Vagina (tissue), 2 donors: ENCODE data around the gene WDR82. TPM values are rescaled to one million over a fixed set of nuclear protein-coding genes. Genes with fewer than 3 reads are reported as not detected.

ENCODE experiments used
- DNase-seq, 2 donors: peaks; one replicate each; pipeline ENCODE4 v3.0.0-alpha.2; 2017; ENCODE audit errors: extremely low spot score in 2 of 2
- H3K27ac ChIP-seq: fragments of 200-600 bp; sonication (generic); one replicate; pipeline ENCODE4 v1.5.1; 2019
- H3K27me3 ChIP-seq: fragments of 200-600 bp; sonication (generic); one replicate; pipeline ENCODE4 v1.5.1; 2019
- H3K36me3 ChIP-seq, 2 donors: fragments of 200-600 bp; sonication (generic); one replicate each; pipeline ENCODE4 v1.5.1; 2017 to 2019
- H3K4me1 ChIP-seq: fragments of 200-600 bp; sonication (generic); one replicate; pipeline ENCODE4 v1.5.1; 2019
- H3K4me3 ChIP-seq, 2 donors: fragments of 200-600 bp; sonication (generic); 1 replicate in 1 of 2; 2 replicates in 1 of 2; pipeline ENCODE4 v1.5.1; 2016 to 2019
- H3K9me3 ChIP-seq: fragments of 200-600 bp; sonication (generic); one replicate; pipeline ENCODE4 v1.5.1; 2019
- POLR2A ChIP-seq, 2 donors: fragments of 450-650 bp; IDR thresholded peaks; one replicate each; pipeline ENCODE4 v1.6.1; 2017; ENCODE audit warnings: antibody characterized with exemption in 2 of 2, mild to moderate bottlenecking in 2 of 2, moderate library complexity in 2 of 2
- POLR2AphosphoS5 ChIP-seq, 2 donors: sonication (generic); formaldehyde crosslinking; IDR thresholded peaks; one replicate each; pipeline ENCODE4 v1.9.0; 2017; ENCODE audit warnings: antibody characterized with exemption in 2 of 2, mild to moderate bottlenecking in 2 of 2, low read depth in 1 of 2; ENCODE audit not compliant: insufficient read depth in 1 of 2
- intact Hi-C: fragments of 100-400 bp; cut with DNase I; formaldehyde crosslinking; loops from one replicate; pipeline ENCODE4 v1.15.1; 2023
- total RNA-seq: library from RNA; depleted of rRNA; stranded (reverse); fragments of >200 nt; gene quantifications from one replicate; pipeline ENCODE4 v1.2.3, GENCODE V29; 2016
- TF ChIP-seq, protein P1 (sequence below), 3 experiments: fragments of 450-650 bp in 2 of 3; fragments of 200-600 bp in 1 of 3; sonication (generic) in 1 of 3; IDR thresholded peaks; one replicate each; pipeline ENCODE4 v1.5.1; 2017 to 2019; ENCODE audit warnings: antibody characterized with exemption in 3 of 3, mild to moderate bottlenecking in 2 of 3, moderate library complexity in 2 of 3

WDR82 gene
- total RNA-seq, 1 donor from 2014 or later = 44.4 TPM

DNA sequence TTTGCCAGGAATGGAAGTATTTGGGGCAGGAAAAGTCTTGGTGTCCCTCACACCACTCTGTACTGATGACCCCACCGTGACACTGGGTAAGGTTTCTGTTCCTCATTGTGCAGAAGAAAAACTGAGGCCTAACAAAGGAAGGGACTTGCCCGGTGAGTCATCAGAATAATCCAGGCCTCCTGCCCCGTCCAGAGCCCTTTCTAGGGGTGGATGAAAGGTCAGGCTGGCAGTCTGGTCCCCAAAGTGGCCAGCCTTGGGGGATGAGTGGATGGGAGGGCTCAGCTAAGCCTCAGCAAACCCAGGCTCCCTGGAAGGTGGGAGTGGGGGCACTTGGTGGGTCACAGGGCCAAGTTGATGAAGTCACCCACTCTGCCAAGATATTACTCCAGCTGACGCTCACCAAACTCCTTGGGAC is 35.3 kb upstream of the WDR82 start:
- Histone ChIP-seq H3K27me3 (no peaks in the 10 kb centered on the region), H3K9me3 (no peaks in the 10 kb centered on the region), H3K36me3 (no peaks in the 10 kb centered on the region), H3K4me3 (no peak overlapping the region), H3K27ac (no peak overlapping the region), H3K4me1 (peaks cover 13% of the 10 kb centered on the region)
- no peak for DNase-seq
- TF ChIP-seq POLR2AphosphoS5 (IDR thresholded peaks at IDR 0.05; ENCODE audit: insufficient read depth in 1 of 2, low read depth in 1 of 2) (no peak), POLR2A (IDR thresholded peaks at IDR 0.05) (no peak)
- TF ChIP-seq, protein P1, sequence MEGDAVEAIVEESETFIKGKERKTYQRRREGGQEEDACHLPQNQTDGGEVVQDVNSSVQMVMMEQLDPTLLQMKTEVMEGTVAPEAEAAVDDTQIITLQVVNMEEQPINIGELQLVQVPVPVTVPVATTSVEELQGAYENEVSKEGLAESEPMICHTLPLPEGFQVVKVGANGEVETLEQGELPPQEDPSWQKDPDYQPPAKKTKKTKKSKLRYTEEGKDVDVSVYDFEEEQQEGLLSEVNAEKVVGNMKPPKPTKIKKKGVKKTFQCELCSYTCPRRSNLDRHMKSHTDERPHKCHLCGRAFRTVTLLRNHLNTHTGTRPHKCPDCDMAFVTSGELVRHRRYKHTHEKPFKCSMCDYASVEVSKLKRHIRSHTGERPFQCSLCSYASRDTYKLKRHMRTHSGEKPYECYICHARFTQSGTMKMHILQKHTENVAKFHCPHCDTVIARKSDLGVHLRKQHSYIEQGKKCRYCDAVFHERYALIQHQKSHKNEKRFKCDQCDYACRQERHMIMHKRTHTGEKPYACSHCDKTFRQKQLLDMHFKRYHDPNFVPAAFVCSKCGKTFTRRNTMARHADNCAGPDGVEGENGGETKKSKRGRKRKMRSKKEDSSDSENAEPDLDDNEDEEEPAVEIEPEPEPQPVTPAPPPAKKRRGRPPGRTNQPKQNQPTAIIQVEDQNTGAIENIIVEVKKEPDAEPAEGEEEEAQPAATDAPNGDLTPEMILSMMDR (IDR thresholded peaks at IDR 0.05) = no peak
- intact Hi-C loops = no loop called here

DNA sequence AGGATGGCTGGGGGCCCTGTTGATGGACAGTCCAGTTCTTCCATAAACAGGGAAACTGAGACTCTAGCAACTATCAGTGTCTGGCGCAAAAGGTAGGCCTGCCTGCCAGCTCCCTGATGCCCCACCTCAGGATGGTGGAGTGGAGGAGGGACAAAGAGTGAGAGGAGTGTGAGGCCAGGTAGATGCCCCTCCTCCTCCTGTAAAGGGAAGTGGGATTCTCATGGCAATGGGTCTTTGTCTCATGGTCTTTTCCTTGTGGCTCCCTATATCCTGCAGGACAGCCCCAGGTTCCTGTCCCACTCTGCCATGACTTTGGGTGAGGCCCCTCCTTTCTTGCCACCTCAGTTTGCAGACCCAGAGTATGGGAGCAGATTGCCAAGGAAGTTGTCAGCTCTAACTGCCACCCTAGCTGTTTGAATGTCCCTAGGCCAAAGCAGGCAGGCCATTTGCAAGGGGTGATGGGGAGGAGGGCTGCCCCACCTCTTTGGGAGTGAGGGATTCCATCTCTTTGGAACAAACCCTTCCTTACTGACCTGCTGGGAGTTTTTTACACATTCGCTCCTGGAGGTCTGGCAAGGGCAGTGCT is 34.8 kb upstream of the WDR82 start:
- Histone ChIP-seq H3K27ac (no peak overlapping the region), H3K4me1 (peaks cover 13% of the 10 kb centered on the region), H3K27me3 (no peaks in the 10 kb centered on the region), H3K36me3 (no peaks in the 10 kb centered on the region), H3K4me3 (no peak overlapping the region), H3K9me3 (no peaks in the 10 kb centered on the region)
- intact Hi-C loops = no loop called here
- DNase-seq = no peak
- TF ChIP-seq POLR2A (IDR thresholded peaks at IDR 0.05) = no peak

DNA sequence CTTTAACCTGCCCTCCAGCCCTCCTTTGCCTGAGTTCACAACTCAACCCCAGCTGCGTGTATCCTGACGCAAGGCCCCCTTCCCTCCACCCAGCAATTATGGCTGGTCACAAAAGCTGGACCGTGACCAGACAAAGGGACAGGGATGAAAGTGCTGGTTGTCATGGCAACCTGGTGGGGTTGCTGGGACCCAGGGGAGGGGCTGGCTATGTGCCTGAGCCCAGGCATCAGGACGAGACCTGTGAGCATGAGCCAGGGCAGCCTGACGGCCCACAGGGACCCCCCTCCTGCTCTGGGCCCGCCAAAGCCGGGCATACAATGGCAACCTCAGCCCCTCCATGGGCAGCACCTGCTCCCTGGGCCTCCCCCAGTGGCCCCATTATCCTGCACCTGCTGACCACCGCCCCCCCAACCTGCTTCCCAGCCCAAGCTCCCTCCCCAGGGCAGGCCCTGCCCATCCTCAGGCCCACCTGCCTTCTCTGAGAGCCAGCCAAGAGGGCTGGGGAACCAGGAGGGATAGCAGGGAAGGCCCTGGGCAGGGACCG is 33.2 kb upstream of the WDR82 start:
- Histone ChIP-seq H3K27ac (no peak overlapping the region), H3K27me3 (no peaks in the 10 kb centered on the region), H3K4me1 (no peaks in the 10 kb centered on the region), H3K4me3 (no peak overlapping the region), H3K36me3 (no peaks in the 10 kb centered on the region), H3K9me3 (no peaks in the 10 kb centered on the region)
- TF ChIP-seq, protein P1 (IDR thresholded peaks at IDR 0.05) = no peak
- TF ChIP-seq POLR2AphosphoS5 (IDR thresholded peaks at IDR 0.05; ENCODE audit: insufficient read depth in 1 of 2, low read depth in 1 of 2) (no peak), POLR2A (IDR thresholded peaks at IDR 0.05) (no peak)
- DNase-seq = no peak
- intact Hi-C loops = no loop called here

DNA sequence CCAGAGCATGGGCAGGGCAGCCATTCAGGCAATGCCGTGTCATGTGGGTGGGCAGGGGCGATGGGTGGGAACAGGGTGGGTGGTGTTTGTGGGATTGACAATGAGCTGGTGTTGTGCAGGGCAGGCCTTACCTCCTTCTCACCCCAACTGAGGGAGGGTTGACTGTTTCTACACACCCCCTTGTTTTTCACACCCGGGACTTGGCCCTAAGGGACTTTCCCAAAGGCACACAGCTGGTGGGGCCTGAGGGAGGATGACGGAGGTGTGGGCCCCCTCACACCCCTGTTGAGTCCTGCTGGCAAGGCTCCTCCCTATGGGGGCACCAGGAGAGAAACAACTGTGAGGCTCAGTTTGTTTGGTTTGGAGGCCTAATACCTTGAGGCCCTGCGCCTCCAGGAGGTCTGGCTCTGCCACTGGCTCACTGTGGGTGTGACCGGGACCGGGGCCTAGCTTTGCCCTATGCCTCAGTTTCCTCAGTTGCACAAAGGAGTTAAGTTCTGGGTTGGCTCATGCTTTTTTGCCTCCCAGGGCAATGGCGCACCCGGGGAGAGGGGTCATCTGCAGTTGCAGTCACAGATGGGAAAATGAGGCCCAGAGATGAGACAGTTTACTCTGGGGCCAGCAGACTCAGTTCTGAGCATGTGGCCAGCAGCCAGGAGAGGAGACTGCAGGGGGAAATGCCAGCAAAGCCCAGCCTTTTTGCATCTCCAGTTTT is 32.6 kb upstream of the WDR82 start:
- intact Hi-C loops = no loop called here
- no peak for DNase-seq
- Histone ChIP-seq H3K27ac (no peak overlapping the region), H3K4me3 (no peak overlapping the region), H3K27me3 (no peaks in the 10 kb centered on the region), H3K9me3 (no peaks in the 10 kb centered on the region), H3K36me3 (no peaks in the 10 kb centered on the region), H3K4me1 (no peaks in the 10 kb centered on the region)
- TF ChIP-seq POLR2AphosphoS5 (IDR thresholded peaks at IDR 0.05; ENCODE audit: insufficient read depth in 1 of 2, low read depth in 1 of 2) (no peak), POLR2A (IDR thresholded peaks at IDR 0.05) (no peak)

DNA sequence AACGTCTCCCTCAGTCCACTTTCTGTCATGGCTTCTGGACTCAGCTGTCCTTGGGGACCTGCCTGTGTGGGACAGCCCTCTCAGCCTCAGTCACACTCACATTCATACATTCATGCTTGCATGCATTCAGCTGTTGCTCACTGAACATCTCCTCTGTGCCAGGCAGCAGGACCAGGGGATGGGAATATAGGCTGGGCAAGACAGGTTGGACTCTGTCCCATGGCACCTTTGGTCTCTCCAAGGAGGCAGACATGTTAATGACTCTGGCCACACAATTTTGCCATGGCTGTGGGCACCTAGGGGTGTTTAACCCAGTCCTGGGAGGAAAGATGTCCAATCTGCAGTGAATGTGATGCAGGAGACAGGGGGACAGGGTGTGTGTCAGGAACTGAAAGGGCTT is 29.9 kb upstream of the WDR82 start:
- H3K4me1 ChIP-seq = no peaks in the 10 kb centered on the region
- no peaks in the 10 kb centered on the region for H3K36me3 ChIP-seq
- DNase-seq = no peak

DNA sequence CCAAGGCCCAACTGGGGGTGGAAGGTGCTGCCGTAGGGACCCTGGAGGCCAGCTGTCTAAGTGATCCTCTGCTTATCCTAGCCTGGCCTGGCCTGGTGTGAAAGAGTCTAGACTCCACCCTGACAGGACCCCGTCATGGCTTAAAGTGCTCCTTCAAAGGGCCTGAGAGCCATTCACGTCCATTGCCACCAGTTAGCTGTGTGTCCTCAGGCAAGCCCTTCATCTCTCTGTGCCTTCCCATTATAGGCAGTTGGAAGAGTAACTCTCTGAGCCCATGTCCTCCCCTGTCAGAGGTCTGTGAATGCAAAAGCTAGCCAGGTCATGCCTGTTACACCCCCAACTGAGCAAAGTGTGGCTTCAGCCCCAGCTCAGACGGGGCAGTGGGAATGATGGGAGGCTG is 28.5 kb upstream of the WDR82 start:
- Histone ChIP-seq H3K36me3 (no peaks in the 10 kb centered on the region), H3K27me3 (no peaks in the 10 kb centered on the region), H3K4me3 (no peak overlapping the region), H3K27ac (no peak overlapping the region), H3K4me1 (no peaks in the 10 kb centered on the region), H3K9me3 (no peaks in the 10 kb centered on the region)
- DNase-seq = no peak
- intact Hi-C loops = no loop called here
- TF ChIP-seq POLR2A (IDR thresholded peaks at IDR 0.05) = no peak
- TF ChIP-seq, protein P1 (IDR thresholded peaks at IDR 0.05) = no peak
- TF ChIP-seq POLR2AphosphoS5 (IDR thresholded peaks at IDR 0.05; ENCODE audit: insufficient read depth in 1 of 2, low read depth in 1 of 2) = no peak

More for the DNA sequence above, 29.9 kb upstream of the WDR82 start:
- TF ChIP-seq POLR2A (IDR thresholded peaks at IDR 0.05) = no peak
- no peak for TF ChIP-seq POLR2AphosphoS5 (IDR thresholded peaks at IDR 0.05; ENCODE audit: insufficient read depth in 1 of 2, low read depth in 1 of 2)
- H3K4me3 ChIP-seq = no peak overlapping the region
- no peak overlapping the region for H3K27ac ChIP-seq
- H3K27me3 ChIP-seq = no peaks in the 10 kb centered on the region
- no peaks in the 10 kb centered on the region for H3K9me3 ChIP-seq
- intact Hi-C loops = no loop called here
